ENCODE data around the gene TRMT5.

DNA sequence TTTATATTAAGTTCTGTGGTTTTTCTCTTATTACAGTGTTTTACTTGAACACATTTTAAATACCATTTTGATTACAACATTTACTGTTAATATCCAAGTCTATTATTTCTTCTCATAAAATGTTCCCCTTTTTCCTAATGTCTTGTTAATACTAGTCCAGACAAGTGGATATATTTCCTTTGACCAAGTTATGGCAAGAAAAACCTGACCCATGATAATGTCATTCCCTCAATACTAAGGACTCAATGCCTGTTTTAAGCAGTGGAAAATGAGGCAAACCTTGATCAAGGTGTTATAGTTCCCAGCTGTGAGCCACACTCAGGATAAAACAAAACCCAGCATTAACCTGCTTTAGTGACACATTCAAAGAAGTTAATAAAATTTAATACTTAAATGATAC, 12.2 kb downstream of the TRMT5 start:
- no peak for TF ChIP-seq POLR2A (IDR thresholded peaks at IDR 0.05)
- TF ChIP-seq, protein P1, sequence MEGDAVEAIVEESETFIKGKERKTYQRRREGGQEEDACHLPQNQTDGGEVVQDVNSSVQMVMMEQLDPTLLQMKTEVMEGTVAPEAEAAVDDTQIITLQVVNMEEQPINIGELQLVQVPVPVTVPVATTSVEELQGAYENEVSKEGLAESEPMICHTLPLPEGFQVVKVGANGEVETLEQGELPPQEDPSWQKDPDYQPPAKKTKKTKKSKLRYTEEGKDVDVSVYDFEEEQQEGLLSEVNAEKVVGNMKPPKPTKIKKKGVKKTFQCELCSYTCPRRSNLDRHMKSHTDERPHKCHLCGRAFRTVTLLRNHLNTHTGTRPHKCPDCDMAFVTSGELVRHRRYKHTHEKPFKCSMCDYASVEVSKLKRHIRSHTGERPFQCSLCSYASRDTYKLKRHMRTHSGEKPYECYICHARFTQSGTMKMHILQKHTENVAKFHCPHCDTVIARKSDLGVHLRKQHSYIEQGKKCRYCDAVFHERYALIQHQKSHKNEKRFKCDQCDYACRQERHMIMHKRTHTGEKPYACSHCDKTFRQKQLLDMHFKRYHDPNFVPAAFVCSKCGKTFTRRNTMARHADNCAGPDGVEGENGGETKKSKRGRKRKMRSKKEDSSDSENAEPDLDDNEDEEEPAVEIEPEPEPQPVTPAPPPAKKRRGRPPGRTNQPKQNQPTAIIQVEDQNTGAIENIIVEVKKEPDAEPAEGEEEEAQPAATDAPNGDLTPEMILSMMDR (IDR thresholded peaks at IDR 0.05): no peak

Measured in adrenal gland (tissue), 5 donors.